HG03342 (cell line): ENCODE data around the gene NSMCE4A.
"Not testable (repeated sequence)": the region's sequence is repeated elsewhere in the genome, so short reads cannot be mapped to it uniquely, and the experiment has no call there.

Experiments
- ATAC-seq: cut with Tn5 transposase; IDR thresholded peaks from one replicate; pipeline ENCODE4 v1.9.1; 2021; ENCODE audit warnings: mild to moderate bottlenecking, moderate library complexity; ENCODE audit not compliant: unreplicated experiment

NSMCE4A gene, protein sequence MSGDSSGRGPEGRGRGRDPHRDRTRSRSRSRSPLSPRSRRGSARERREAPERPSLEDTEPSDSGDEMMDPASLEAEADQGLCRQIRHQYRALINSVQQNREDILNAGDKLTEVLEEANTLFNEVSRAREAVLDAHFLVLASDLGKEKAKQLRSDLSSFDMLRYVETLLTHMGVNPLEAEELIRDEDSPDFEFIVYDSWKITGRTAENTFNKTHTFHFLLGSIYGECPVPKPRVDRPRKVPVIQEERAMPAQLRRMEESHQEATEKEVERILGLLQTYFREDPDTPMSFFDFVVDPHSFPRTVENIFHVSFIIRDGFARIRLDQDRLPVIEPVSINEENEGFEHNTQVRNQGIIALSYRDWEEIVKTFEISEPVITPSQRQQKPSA

DNA sequence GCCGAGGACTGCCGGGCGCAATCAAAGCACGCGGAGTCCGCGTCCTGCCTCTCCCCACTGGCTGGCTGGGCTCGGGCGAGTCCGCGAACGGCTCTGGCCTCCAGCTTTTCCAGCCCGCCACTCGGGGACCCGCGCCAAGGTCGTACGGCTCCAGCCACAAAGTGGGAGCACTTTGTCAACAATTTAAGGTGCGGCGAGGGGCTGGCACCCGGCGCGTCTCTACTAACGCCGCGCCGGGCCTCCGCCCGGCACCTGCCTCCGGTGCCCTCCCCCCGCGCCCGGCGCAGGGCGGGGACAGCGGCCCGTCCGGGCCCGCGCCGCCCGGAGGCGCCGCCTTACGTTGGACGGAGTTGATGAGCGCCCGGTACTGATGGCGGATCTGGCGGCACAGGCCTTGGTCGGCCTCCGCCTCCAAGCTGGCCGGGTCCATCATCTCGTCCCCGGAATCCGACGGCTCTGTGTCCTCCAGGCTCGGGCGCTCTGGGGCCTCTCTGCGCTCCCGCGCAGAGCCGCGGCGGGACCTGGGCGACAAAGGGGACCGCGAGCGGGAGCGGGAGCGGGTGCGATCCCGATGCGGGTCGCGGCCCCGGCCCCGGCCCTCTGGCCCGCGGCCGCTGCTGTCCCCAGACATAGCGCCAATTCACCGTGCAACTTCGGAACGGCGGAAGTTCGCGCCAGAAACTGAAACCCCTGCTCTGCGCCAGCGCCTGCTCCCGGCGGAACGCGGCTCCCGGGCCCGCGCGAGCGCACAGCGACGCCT lies at the start of gene NSMCE4A:
NSMCE4A (minus strand) TSS at position 683 of the 760 bp plus-strand sequence; CDS start at position 631, 52 bp downstream.
- ATAC-seq: peak; percentile 78

DNA sequence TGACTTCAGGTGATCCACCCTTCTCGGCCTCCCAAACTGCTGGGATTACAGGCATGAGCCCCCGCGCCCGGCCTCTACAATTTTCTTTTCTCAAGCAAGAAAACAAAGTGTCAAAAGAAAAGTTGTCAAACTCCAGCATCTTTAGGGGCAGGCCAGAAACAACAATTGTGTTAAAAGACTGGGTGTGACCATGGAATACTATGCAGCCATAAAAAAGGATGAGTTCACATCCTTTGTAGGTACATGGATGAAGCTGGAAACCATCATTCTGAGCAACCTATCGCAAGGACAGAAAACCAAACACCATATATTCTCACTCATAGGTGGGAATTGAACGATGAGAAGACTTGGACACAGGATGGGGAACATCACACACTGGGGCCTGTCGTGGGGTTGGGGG lies 48.2 kb upstream of the NSMCE4A start:
- ATAC-seq: not testable (repeated sequence)

DNA sequence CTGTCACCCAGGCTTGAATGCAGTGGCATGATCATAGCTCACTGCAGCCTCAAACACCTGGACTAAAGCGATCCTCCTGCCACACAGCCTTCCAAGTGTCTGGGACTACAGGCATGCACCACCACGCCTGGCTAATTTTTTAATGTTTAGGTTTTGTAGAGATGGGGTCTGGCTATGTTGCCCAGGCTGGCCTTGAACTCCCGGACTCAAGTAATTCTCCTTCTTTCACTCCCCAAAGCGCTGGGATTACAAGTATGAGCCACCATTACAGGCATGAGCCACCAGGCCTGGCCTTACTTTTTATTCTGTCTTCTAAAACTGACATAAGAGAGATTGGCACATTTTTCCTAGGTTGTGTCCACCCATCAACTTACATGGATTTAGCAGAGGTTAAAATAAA lies 47.3 kb upstream of the NSMCE4A start:
- ATAC-seq: no peak

DNA sequence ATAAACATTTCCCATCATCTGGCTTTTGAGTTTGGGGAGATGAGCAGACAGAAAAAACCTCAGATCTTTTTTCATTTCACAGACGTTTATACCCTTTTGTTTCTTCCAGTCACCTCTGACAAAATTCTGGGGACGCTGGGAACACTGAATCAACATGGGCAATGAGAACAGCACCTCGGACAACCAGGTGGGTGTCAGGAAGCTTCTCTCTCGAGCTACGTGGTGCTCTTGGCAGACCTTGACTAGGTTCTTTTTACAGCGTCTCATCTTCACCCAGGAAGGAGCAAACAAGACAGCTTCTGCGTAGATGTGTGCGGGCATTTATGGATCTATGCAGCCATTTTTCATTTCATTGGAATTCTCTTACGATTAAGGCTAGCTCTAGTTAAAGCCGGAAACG lies 46.8 kb upstream of the NSMCE4A start:
- ATAC-seq: no peak

DNA sequence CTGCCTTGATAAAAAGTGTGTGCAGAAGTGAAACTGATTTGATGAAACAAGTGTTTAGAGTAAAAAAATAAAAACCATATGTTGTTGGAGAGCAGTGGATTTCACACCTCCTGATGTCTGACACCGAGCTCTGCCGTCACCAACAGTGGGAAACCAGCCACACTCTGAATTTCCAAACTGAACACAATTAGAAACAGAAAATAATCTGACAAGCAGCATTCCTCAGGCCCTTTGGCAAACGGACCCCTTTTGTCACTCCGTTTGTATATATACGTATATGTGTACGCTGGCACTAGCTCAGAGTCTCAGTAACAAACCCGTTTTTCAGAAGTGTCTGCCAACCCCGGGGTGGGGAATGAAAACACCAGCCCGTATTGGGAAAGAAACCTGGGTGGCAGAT lies 46.4 kb upstream of the NSMCE4A start:
- ATAC-seq: no peak

DNA sequence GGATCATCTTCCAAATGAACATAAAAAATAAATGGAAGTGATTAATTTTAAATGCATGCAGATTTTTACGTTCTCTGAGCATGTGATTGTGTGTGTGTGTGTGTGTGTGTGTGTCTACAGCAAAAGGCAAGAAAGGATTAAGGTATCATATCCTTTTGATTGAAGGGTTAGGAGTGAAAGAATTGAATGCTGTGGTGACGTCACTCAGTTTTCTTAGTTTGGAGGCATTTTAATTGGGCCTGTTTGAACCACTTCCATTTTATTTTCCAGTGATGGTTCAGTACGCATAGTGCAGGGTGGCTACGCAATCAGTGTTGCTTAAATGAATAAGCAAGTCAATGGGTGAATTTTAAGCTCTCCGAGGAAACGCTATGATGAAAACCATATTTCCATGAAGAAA lies 45.2 kb upstream of the NSMCE4A start:
- ATAC-seq: no peak

DNA sequence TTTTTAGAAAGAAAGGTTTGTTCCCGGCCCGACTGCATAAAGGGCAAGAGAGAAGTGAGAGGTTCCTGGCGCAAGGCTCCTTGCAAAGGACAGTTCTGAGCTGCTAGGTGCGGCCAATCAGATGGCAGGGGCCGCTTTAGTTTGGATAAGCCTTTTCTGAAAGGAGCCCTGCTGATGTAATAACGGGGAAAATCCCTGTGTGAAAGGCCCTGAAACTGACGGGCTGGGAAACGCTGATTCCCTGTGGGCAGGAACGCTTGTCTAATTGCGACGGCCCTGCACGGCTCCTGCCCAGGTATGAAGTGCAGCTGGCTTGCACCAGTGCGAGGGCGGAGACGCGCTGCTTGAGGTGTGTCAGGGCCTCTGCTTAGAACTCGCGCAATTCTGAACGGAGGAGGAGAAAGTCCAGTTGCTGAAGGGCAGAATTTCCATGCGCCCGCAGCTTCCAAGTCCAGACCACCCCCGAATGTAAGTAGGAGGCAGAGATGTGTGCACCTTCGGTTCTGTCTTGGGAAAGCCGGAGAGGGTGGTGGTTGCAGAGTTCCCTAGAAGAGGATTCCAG lies 44.5 kb upstream of the NSMCE4A start:
- no peak for ATAC-seq

DNA sequence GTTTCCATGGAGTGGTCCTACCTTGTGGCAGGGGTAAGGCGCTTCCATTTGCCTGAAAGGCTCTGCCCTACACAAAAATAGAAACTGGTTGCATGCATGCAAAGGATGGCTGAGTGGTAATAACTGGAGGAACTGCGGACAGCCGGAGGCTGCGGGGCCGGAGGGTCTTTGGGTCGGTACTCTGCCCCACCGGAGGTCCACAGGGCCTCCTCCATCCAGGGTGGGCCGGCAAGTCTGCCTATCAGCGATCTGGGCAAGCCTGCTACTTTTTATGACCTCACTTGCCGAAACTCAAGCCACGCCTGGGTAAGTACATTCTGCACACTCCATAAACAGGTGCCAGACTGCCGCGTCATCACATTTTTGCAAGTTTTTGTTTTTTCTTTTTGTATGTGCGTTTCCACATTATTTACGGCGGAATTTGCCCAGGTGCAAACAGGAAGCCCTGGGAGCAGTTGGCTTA lies 44.0 kb upstream of the NSMCE4A start:
- no peak for ATAC-seq

DNA sequence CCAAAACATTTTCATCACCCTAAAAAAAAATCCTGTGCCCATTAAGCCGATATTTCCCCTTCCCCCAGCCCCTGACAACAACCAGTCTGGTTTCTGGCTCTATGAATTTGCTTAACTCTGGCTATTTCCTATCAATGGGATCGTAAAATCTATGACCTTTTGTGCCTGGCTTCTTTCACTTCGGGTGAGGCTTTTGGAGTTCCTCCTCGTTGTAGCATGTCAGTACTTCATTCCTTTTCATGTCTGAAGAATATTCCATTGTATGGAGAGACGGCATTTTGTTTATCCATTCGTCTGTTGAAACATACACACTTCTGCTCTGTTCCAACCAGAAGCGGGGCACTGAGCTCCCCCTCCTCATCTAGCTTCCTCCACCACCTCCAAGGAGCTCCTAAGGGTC lies 43.5 kb upstream of the NSMCE4A start:
- no peak for ATAC-seq

DNA sequence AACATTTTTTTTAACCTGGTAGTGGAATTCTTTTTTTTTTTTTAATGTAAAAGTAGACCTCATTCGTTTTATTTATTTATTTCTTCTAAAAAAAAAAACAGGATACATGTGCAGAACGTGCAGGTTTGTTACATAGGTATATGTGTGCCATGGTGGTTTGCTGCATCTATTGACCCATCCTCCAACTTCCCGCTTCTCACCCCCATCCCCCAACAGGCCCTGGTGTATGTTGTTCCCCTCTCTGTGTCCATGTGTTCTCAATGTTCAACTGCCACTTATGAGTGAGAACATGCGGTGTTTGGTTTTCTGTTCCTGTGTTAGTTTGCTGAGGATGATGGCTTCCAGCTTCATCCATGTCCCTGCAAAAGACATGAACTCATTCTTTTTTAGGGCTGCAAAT lies 42.9 kb upstream of the NSMCE4A start:
- ATAC-seq: not testable (repeated sequence)

DNA sequence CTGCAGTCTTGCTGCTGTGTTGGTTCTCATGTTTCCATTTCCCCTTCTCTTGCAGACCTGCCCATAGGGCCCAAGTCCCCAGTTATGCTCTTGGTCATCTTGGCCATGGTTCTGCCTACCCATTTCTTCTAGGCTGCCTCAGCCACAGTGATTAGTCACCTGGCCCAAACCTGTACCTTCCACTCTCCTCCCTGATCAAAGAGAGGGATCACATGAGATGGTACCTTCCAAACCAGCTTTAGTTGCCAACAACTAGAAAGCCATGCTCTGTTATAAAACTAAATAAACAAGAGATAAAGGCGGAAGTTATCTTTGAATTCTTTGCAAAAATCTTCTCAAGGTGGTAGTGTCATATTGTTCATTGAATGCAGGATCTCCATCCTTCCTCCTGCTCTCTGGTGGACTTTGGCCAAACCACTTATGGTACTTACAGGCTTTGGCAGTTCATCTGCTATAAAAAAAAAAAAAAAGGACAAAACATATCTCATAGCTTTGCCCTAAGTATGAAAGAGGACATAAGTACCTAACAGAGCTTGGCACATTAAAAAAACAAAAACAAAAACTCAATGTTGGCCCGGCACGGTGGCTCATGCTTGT lies 39.7 kb upstream of the NSMCE4A start:
- ATAC-seq: no peak

DNA sequence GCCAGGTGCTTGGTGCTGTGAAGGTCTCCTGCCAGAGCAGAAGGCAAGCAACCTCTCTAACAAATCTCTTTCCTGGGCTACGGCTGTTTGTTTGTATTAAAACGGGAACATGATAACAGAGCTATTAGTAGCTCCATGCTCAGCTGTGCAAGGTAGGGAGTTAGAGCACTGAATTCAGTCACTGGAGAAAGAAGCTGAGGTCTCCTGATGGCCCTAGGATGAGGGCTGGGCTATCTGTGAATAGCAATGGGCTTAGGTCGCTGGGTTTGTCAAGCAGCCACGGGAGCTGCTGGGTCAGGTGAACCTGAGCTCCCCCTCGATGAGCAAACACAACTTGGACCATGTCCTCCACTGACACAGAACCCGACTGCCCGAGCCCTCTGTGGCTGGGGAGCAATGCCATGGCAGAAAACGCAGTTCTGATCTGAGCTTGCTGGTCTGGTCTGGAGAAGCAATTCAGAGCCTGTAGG lies 38.3 kb upstream of the NSMCE4A start:
- ATAC-seq: no peak

DNA sequence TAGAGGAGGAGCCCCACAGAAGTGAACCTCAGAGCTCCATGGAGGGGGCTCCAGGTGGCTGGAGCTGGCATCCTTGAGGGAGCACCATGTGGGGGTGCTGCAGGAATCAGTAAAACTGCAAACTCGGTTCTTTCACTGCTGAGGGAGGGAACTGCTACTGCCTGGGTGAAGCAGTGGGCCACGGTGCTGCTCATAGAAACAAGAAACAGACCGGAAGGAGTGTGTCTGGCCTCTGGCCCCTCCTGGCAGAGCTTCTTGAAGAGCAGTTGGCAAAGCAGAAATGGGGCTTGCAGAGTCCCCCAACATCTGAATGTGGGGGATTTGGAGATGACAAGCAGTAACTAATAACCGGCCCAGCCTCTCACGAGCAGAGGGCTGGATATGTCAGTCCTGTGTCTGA lies 37.7 kb upstream of the NSMCE4A start:
- ATAC-seq: no peak

DNA sequence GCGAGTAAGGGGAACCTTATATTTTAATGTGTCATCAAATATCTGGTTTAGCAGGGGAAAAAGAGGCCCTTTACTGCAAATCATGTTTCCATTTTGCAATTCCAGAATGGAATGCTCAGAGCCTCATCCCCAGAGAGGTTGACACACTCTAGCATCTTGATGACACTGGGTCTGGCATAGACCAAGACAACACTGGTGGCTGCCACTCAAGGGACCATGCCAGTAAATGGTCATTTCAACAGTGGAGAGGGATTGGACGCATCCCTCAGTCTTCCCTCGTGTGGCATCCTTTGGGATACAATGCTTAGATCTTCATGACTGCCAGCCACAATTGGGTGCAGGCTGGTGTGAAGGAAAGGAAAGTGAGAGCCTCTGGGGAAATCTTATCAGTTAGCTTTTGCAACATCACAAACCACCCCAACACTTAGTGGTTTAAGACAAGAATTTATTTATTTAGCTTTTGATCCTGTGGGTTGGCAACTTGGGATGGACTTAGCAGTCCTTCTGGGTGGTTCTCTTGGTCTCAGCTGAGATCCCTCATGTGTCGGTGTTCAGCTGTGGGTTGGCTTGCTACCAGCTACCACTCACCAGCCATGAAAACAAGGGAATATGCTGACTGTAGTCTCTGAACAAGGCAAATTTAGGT lies 35.5 kb upstream of the NSMCE4A start:
- ATAC-seq: no peak

DNA sequence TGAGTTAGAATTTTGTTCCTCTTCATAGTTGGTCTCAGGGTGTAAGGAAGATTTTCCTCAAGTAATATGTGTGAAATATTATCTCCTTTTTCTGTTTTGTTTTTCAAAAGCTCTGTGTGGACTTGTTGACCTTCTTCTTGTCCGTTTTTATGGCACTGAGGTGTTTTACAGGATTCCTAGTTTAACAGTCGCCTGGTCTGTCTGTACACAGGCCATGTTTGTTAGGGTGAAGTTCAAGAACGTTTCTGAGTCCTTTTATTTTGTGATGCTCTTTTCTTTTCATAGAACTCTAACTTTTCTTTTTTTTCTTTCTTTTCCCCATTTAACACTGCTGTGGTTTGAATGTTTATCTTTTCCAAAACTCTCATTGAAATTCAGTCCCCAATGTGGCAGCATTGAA lies 32.4 kb upstream of the NSMCE4A start:
- no peak for ATAC-seq

DNA sequence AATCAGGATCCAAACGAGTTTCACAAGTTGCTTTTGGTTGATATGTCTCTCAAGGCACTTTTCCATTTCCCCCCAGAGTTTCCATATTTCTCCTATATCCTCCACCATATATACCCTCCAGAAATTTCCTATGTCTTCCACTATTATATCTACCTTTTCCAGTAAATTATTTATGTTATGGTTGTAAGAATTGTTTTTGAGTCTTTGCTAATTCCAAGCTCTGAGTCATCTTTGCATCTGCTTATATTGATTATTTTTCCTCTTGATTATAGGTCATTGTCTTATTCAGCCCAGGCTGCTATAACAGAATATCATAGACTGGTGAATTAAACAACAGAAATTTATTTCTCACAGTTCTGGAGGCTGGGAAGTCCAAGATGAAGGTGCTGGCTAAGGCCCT lies 26.7 kb upstream of the NSMCE4A start:
- no peak for ATAC-seq

DNA sequence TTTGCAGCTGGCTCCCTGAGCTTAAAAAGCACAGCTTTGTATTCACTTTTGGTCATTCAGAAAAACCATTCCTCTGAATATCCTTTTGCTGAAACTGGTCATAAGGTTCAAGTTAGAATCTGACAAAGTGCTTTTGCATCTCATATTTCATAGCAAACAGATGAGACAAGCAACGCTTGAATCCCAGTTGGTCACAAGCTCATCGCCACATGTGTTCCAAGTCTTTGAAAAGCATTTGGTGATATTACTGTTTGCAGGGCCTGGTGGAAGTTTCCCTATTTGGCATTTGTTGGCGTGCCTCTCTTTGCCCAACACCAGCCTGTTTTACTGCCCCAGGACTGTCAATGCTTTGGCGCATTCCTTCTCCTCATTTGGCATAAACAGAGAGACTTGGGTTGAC lies 24.3 kb upstream of the NSMCE4A start:
- no peak for ATAC-seq

DNA sequence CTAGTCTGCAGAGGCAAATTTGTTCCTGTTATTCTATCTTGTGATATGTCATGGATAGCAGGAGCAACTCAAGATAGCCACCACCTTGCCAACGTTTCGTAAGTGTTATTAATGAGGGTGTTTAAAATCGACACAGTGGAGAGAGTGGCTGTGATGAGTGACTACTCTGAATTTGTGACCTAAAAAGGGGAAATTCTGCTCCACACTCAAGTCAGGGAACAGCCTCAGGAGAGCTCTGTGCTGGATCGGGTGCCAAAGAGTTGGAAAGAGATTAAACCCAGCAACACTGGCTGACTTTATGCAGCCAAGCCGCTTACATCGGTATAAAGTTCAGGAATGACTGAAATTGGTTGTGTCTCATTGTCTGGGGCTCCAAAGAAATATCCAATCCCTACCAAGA lies 23.4 kb upstream of the NSMCE4A start:
- no peak for ATAC-seq

DNA sequence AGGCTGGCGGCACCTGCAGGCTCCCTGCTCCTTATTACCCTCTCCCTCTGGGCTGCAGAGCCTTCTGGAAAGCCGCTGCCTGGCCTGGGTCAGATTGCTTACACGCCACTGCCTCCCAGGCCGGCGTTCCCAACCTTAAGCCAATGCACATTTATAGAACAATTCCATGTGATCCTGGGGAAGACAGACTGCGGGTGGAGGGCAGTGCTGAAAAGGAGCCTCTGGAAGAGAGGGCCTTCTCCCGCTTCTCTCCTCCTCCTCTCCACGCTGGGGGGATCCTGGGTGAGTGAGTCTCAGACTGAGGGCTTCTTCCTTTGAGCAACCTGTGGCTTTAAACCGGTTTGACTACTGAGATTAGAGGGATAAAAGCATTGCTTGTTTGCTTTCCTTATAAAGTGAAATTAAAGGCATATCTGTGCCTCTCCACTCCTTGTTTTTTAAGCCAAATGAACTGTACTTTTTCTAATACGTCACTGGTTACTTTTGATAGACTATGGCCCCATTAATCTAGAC lies 19.5 kb upstream of the NSMCE4A start:
- no peak for ATAC-seq

DNA sequence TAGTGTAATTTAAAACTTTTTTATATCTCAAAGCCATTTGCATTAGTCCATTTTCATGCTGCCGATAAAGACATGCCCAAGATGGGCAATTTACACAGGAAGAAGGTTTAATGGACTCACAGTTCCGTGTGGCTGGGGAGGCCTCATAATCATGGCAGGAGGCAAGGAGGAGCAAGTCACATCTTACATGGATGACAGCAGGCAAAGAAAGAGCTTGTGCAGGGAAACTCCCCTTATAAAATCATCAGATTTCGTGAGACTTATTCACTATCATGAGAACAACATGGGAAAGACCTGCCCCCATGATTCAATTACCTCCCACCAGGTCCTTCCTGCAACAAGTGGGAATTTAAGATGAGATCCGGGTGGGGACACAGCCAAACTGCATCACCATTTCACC lies 16.7 kb upstream of the NSMCE4A start:
- ATAC-seq: not testable (repeated sequence)
